GM12878 (cell line): ENCODE results near the gene HYCC1.

Source experiments
- BHLHE40 ChIP-seq, 2 experiments: fragments of 450-650 bp in 1 of 2; IDR thresholded peaks; 2 replicates each; pipeline ENCODE4 v1.6.1; 2011 to 2017; ENCODE audit warnings: low read depth in 2 of 2, borderline replicate concordance in 1 of 2, improper control_type of control experiment in 1 of 2, low read length in 1 of 2, mild to moderate bottlenecking in 1 of 2
- BRCA1 ChIP-seq: IDR thresholded peaks from 2 replicates; pipeline ENCODE4 v1.6.1; 2011; ENCODE audit warnings: low read depth, low read length, improper control_type of control experiment
- FOXM1 ChIP-seq: IDR thresholded peaks from 2 replicates; pipeline ENCODE4 v1.6.1; 2012; ENCODE audit warnings: low read depth, mild to moderate bottlenecking, inconsistent platforms, low read length, moderate library complexity
- HDAC6 ChIP-seq: fragments of 200-600 bp; sonication (generic); IDR thresholded peaks from one replicate; pipeline ENCODE4 v1.8.0; 2017; ENCODE audit warnings: antibody characterized with exemption; ENCODE audit not compliant: unreplicated experiment
- KAT2A ChIP-seq: conservative IDR thresholded peaks from 2 replicates; pipeline ENCODE4 v1.6.1; 2011; ENCODE audit warnings: low read depth, low read length; ENCODE audit not compliant: control insufficient read depth
- MXI1 ChIP-seq: fragments of 150-350 bp; IDR thresholded peaks from 2 replicates; pipeline ENCODE4 v1.6.1; 2011; ENCODE audit warnings: low read depth, mild to moderate bottlenecking, inconsistent platforms, low read length, improper control_type of control experiment
- POLR2AphosphoS5 ChIP-seq: IDR thresholded peaks from 2 replicates; pipeline ENCODE4 v1.6.1; 2011; ENCODE audit warnings: mild to moderate bottlenecking, low read length, inconsistent platforms
- RBBP5 ChIP-seq: fragments of 200-600 bp; sonication (generic); conservative IDR thresholded peaks from 2 replicates; pipeline ENCODE4 v1.6.1; 2016
- TARDBP ChIP-seq: IDR thresholded peaks from 2 replicates; pipeline ENCODE4 v1.6.1; 2016; ENCODE audit warnings: borderline replicate concordance
- TF ChIP-seq, protein P1 (sequence below): IDR thresholded peaks from 2 replicates; pipeline ENCODE4 v1.6.1; 2011; ENCODE audit warnings: low read depth, low read length, improper control_type of control experiment, borderline replicate concordance
- TF ChIP-seq, protein P2 (sequence below): IDR thresholded peaks from 2 replicates; pipeline ENCODE4 v1.6.1; 2012; ENCODE audit warnings: low read length, inconsistent platforms

DNA sequence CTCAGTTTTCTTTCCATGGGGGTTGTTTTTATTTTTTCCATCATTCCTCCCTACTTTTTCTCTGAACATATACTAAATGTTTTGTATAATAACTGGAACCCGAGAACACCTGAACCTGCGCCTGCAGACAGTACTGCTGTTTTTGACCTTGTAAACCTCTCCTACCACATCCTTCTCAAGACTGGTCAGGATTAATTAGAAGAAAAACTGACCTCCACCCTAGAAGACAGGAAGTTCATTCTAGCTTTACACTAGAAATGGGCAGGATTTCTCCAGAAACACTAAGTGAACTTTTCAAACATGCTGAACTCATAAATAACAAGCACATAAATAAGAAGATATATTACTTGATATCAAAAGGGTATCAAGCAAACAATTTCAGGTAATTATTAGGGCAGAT lies 751 bp upstream of the HYCC1 start:
- TF ChIP-seq MXI1 (no peak), BHLHE40 (IDR thresholded peaks at IDR 0.05; ENCODE audit: borderline replicate concordance in 1 of 2, low read depth in 2 of 2, low read length in 1 of 2) (no peak), POLR2AphosphoS5 (no peak), TARDBP (no peak), KAT2A (no peak), FOXM1 (no peak), BRCA1 (no peak), HDAC6 (no peak), RBBP5 (no peak)
- TF ChIP-seq, protein P1, sequence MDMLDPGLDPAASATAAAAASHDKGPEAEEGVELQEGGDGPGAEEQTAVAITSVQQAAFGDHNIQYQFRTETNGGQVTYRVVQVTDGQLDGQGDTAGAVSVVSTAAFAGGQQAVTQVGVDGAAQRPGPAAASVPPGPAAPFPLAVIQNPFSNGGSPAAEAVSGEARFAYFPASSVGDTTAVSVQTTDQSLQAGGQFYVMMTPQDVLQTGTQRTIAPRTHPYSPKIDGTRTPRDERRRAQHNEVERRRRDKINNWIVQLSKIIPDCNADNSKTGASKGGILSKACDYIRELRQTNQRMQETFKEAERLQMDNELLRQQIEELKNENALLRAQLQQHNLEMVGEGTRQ, result no peak
- TF ChIP-seq, protein P2, sequence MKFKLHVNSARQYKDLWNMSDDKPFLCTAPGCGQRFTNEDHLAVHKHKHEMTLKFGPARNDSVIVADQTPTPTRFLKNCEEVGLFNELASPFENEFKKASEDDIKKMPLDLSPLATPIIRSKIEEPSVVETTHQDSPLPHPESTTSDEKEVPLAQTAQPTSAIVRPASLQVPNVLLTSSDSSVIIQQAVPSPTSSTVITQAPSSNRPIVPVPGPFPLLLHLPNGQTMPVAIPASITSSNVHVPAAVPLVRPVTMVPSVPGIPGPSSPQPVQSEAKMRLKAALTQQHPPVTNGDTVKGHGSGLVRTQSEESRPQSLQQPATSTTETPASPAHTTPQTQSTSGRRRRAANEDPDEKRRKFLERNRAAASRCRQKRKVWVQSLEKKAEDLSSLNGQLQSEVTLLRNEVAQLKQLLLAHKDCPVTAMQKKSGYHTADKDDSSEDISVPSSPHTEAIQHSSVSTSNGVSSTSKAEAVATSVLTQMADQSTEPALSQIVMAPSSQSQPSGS, result no peak
